HG03108 (cell line): ENCODE data around the gene MAP1LC3B.

Experiments
- ATAC-seq: cut with Tn5 transposase; IDR thresholded peaks from one replicate; pipeline ENCODE4 v1.9.1; 2021; ENCODE audit warnings: moderate library complexity; ENCODE audit not compliant: unreplicated experiment

Gene MAP1LC3B

DNA sequence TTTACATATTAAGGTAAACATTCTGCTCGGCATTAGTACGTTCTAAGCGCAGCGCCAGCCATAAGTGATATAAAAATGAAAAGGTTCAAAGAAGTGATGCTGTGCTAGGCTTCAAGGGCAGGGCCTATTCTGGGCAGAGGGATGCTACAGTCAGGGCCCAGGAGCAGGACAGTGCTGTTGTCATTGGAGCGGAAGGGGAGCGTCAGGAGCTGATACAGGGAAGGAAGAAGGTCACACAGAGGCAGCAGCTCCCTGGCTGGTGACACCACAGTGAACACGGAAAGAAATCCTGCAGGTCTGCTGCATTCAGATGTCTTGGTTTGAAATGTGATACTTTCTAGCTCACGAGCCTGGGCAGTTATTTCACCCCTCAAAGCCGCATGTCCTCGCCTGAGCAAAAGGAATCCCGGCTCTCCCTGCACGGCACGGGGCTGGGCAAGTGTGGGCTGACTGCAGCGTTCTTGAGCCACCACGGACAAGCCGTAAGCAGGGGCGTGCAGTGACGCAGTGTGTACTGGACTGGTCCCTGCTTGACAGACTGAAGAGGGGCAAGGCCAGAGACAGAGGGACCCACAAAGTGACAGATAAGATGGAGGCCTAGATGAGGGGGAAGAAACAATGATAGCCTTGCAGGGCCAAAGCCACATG, 59.6 kb downstream of the MAP1LC3B start:
- no peak for ATAC-seq

DNA sequence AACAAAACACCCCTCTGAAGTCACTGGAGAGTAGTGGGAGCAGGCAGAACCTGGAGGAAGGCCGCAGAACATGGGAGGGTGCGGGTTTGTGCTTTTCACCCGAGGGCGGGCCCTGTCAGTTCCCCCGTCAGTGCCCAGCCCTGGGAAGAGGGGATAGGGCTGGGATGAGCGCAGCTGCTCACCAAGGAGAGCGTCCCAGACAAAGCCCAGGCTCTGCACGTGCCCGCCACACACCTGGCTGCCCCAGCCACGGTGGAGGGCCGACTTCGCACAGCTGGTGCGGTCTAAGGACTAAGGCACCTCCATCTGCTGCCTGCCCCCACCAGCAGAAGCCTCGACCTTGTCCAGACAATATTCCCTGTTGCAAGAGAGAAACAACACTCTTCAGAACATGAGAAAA, 61.2 kb downstream of the MAP1LC3B start:
- ATAC-seq, result no peak
